ENCODE measurements around the gene OR52L1. TPM values are rescaled to one million over a fixed set of nuclear protein-coding genes. Genes with fewer than 3 reads are reported as not detected.

Gene OR52L1
- total and polyA plus RNA-seq, 2 of the 8 experiments (the other 6 are each of a cell fraction or from before 2014, with no cell fraction given), result 0.24 TPM; not detected in 1

- TF ChIP-seq CHD7 (IDR thresholded peaks at IDR 0.05; ENCODE audit: insufficient replicate concordance, low read length), result no peak
- no peak for TF ChIP-seq E2F6 (IDR thresholded peaks at IDR 0.05)
- no peak for TF ChIP-seq KDM5A (IDR thresholded peaks at IDR 0.05; ENCODE audit: low read length)
- no peak for TF ChIP-seq SAP30 (IDR thresholded peaks at IDR 0.05; ENCODE audit: insufficient read depth, insufficient replicate concordance, low read length)
- TF ChIP-seq, protein P1, sequence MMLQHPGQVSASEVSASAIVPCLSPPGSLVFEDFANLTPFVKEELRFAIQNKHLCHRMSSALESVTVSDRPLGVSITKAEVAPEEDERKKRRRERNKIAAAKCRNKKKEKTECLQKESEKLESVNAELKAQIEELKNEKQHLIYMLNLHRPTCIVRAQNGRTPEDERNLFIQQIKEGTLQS (IDR thresholded peaks at IDR 0.05; ENCODE audit: insufficient read depth, low read depth, low read length), result no peak
- no peak for TF ChIP-seq CBX8 (IDR thresholded peaks at IDR 0.05; ENCODE audit: borderline replicate concordance, low read depth, low read length)
- TF ChIP-seq JUN (IDR thresholded peaks at IDR 0.05; ENCODE audit: low read depth, low read length), result no peak
Measured at GRCh38 chr11:5966958-5967357, 19.8 kb downstream of the OR52L1 start (continued).

All from H1 (cell line).